Endometrium (tissue), 2 donors: ENCODE data around the gene FHIT.
"Not testable (repeated sequence)": the region's sequence is repeated elsewhere in the genome, so short reads cannot be mapped to it uniquely, and the experiment has no call there.

Experiments
- FAIRE-seq: peaks from 2 replicates; lab custom pipeline; 2012; peaks lifted over from hg19 to GRCh38; lab: Jason Lieb, UNC
- donor health status: control.
- donor health status: control.

The FHIT gene

DNA sequence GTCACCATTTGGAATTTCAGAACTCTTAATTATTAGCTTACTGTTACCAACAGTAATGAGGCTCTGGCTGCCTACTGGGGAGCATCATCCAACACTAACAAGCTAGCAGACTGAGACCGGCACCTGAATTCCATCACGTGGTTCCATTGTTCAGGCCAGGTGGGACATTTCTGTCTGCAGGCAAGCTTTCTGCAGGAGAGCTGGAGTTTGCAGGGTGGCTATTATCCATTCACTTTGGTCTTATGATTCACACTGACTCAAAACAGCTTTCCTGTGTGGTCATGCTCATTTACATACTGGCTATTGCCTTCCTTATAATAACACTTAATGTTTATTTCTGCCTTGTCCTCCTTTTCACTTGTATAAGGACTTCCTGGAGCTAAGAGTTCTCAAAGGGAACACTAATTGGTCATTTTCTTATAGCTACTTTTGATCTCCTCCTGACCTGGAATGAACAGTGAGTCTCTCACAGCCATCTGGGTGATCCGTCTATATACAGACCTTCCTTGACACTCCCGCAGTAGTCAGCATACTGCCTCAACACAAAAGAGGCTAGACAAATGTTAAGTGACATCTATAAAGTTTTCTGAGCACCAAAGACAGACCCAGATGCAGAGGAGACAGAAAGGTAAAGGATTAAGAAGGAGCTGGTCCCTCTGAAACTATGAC is 695.4 kb downstream of the FHIT start:
- no peak for FAIRE-seq

DNA sequence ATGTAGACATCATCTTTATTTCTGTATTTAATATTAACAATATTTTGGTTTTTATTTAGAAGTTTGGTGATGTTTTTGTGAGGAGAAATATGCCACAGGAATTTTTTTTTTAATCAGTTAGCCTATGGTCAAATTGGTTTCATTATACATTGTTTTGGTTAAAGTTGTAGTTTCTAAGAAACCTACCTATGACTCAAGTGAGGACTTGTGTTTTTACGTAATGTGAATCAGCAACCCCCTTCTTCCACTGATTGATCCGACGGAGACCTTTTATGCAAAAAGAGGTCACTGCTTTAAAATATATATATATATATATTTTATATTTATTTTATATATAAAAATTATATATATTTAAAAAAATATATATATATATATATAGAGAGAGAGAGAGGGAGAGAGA is 698.1 kb downstream of the FHIT start:
- no peak for FAIRE-seq

DNA sequence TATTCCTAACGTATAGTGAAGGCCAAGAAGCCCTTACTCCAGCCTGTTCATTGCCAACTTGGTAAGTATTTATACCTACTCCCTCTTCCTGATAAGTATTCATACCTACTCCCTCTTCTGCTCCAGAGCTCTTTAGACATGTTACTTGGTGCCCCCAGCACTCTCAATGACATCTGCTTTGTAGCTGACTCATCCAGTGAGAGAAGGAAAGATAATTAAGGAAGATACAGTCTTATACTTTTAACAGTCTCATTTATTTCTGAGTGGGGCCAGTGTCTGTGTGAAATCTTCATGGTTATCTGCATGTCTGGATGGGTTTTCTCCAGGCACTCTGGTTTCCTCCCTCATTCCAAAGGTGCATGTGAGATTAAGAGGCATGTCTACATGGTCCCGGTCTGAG is 698.7 kb downstream of the FHIT start:
- no peak for FAIRE-seq

DNA sequence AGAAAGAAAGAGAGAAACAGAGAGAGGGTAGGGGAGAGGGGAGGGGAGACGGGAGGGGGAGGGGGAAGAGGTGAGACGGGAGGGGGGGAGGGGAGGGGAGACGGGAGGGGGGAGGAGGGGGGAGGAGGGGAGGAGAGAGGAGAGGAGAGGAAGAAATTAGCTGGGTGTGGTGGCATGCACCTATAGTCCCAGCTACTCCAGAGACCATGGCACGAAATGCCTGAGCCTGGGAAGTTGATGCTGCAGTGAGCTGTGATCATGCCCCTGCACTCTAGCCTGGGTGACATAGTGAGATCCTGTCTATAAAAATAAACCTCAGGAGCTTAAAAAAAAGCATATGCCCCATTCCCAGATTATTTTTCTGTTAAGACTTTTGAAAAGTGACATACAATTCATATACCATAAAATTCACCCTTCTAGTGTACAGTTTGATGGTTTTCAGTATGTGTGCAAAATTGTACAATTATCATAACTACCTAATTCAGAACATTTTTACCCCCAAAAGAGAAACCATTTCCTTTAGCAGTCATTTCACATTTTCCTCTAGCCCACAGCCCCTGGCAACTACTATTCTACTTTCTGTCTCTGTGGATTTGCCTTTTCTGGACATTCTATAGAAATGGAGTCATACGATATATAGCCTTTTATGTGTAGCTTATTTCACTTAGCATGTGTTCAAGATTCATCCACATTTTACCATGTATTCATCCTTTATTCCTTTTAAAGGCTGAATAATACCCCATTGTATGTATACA is 699.6 kb downstream of the FHIT start:
- no peak for FAIRE-seq

DNA sequence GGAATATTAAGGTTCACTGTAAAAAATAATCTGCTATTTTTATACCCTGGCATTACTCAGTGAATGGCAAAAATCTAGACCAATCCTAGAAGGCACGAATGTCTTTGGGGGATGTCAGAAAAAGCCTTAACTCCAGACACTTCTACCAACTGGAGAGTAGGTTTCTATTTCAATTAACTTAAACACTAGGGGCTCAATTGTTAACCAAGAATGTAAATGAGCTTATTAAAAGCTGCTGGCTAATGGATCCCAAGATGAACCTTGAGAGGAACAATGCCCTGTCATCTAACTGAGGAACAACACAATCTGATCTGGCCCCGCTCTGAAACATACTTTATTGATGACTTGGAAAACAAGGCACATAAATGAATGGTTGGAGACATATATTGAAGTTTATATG is 701.4 kb downstream of the FHIT start:
- no peak for FAIRE-seq

DNA sequence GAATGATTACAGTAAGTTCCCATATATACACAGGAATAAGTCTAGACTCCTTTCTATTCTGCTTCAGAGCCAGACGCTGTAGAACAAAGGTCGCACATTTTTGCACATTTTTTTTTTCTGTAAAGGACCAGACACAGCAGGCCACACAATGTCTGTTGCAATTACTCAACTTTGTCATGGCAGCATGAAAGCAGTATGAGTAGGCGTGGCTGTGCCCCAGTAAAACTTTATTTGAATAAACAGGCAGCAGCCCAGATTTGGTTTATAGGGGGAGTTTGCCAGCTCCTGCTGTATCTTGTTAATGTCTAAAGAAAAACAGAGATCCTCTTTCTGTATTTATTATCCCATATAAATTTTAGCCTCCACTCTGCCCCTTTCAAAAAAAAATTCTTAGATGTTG is 708.3 kb downstream of the FHIT start:
- no peak for FAIRE-seq

DNA sequence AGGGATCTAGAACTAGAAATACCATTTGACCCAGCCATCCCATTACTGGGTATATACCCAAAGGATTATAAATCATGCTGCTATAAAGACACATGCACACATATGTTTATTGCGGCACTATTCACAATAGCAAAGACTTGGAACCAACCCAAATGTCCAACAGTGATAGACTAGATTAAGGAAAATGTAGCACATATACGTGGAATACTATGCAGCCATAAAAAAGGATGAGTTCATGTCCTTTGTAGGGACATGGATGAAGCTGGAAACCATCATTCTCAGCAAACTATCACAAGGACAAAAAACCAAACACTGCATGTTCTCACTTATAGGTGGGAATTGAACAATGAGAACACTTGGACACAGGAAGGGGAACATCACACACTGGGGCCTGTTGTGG is 711.9 kb downstream of the FHIT start:
- FAIRE-seq: not testable (repeated sequence)

DNA sequence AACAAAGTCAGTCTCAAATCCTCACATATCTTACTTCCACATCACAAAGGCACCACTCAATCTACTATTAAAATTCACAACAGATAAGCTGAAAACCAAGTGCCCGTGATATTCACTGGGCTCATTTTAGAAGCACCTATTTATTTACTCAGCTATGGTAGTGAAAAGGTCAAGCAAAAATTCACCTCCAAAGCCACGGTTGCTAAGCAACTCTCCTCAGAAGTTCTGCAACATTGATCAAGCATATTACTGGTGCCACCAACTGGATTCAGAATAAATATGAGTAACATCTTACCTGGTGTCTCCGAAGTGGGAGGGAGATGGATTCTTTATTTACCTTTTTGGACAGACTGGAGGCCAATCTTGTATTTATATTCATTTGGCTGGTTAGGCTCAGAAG is 714.8 kb downstream of the FHIT start:
- FAIRE-seq: no peak

DNA sequence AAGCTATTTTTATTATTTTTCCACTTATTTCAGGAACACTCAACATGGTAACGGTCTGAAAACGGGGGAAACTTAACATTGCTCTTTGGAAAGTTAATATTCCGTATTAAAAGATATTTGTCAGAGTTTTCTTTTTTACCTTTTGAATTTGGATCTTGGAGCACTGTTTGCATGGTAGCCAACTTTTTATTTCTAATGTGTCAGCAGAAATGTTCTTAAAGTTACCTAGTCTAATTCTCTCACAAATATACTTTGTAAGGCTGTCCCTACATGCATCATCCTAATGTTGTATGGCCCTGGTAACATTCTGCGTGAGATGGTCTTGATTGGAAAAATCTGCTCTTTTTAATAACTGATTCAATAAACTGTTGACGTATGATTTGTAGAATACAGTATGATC is 719.5 kb downstream of the FHIT start:
- FAIRE-seq: no peak

DNA sequence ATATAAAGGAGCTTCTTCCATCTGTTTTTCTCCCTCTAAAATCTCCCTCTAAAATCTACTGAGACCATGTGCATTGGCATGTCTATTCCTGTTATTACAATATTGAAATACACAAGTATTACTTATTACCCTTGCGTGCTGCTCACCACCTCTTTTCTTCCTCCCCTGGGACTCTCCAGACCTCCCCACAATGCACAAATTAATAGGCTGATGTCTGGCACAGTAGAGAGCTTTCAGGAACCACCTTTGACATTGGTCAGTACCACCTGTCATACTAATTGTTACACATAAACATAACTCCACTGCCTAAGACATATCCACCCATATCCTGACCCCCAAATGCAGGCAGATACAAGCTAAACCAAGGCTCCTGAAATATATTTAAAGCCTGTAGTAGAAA is 722.6 kb downstream of the FHIT start:
- no peak for FAIRE-seq

DNA sequence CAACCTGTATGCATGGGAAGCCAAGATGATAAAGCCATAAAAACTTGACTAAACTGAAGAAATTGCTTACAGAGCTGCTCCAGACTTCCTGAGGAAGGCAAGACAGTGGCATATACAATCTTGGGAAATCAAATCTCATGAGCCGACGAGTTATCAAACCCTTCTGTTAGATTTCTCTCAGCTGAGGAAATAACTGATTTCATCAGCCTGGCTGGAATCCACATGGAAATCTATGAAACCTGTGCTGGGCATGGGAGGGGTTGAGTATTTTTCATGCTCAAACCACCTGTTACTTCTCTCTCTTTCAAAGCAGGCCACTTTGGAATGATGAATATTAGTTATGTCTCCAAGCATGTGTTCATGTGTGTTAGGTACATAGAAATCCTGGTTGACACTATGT is 727.7 kb downstream of the FHIT start:
- FAIRE-seq: no peak

DNA sequence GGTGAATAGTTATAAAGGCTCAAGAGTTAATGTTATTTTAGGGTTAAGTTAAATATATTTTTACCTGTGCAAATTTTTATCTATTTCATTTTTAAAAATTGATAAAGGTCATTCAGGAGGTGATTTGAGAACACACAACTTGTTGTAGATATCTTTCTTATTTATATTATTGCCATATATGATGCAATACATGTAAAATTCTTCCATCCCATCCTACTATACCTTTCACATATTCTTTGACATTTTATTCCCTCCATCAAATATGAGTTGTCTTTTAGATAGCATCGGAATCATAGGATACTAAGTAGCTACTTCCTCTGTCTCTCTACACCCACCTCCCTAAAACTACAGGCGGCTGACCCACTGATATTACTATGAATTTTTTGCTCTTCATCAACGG is 734.1 kb downstream of the FHIT start:
- no peak for FAIRE-seq

DNA sequence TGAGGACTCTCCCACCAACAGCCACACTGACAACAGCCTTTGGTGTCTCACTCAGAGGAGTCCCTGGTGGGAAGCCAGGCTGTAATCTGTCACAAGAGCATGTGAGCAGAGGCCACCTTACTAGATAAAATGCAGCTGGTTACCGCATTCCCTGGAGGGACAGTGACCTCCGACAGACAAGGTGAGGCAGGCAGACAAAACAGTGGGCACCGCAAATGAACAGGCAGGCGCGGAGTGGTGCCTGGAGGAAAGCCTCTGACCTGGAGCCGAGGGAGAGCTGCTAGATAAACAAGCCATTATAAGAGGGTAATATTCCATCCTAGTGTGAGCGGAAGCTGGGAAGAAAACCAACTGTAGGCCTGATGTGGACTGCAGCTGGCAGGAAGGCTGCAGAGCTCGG is 736.4 kb downstream of the FHIT start:
- no peak for FAIRE-seq

DNA sequence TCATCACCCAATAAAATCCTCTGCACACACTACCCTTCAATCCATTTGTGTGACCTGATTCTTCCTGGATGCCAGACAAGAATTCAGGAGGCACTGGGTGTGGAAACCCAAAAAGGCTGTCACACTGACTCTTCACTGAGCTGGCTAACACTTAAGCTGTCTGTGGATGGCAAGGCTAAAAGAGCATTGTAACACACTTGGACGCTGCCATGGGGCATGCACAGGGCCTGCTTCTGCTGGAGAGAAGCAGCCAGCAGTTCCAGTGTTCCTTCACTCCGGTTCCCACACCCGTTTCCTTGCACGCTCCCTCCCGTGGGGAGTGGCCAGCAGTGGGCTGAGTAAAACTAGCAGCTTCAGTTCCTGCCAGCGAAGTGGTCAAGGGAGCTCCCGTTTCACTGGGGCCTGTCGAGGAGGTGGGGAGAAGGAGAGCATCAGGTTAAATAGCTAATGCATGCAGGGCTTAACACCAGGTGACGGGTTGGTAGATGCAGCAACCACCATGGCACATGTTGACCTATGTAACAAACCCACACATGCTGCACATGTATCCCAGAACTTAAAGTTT is 737.1 kb downstream of the FHIT start:
- FAIRE-seq: no peak

DNA sequence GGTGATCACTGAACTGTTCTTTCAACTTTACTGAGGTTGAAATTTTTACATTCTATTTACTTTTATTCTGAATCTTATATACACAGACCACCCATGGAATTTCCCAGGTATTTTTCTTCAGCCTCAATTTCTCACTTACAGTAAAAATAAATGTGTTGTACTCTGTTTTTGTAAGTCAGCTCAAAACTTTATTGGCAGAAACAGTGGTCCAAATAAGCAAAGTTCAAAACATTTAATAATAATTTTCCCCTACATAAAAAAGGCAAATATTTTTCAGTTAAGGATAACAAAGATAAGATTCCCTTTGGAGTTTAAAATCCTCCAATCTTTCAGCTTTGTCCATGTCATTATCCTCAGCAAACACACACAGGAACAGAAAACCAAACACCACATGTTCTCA is 738.0 kb downstream of the FHIT start:
- no peak for FAIRE-seq

DNA sequence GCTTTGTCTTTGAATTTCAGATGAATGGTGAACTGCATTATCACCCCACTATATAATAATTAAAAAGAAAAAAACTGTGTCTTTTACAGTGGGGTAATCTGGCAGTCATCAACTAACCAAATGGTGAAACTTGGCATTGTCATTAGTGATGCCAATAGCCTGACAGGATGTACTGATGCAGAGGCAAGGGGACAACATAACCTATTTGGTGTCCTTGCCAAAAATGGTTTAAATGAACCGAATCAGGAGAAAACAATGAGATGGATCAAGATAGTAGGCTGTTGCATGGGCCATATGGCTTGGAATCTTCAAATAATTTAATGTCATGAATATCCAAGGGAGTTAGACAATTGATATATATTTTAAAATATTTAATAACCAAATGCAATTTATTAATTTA is 738.7 kb downstream of the FHIT start:
- FAIRE-seq: no peak

DNA sequence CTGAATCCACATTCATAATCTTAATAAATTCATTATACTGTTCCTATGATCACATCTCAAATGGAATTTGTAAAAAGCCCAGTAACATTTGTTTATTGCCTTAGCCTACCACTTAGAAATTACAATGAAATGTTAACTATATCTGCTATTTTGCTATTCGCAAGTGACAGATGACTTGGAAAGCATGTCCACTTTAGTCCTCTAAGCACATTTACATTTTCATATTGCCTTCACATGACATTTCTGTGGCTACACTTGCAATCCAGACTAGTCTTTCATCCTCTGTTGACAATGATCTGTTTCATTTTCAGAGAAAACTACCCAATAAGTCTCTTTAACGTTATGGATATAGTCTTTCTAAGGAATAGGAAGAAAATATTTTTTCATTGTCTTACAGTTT is 741.8 kb downstream of the FHIT start:
- no peak for FAIRE-seq

DNA sequence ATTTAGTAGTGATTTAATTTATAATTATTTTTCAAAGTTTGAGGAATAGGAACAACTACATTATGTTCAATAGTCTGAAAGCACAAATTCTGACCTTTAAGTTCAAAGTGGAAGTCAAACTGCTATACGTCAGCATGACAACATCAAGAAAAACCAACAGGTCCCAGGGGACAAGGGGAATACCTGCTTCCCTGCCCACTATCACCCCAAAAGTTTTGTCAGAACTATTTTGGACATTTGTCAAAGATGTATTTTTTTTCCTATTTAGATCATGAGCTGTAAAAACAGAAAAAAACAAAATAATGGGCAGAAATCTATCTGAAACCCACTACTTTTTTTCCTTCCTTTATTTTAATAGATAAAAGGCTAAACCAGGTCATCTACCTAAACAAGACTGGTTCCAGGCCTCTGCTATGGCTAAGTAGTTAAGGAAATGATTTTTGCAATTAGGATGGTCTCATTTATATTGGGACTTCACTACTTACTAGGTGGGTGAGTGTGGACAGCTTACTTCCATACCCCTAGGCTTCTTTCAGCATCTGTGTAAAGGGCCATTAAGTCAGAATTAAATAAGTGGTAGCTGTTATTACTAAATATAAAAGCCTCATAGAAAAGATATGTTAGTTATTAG is 746.3 kb downstream of the FHIT start:
- no peak for FAIRE-seq

DNA sequence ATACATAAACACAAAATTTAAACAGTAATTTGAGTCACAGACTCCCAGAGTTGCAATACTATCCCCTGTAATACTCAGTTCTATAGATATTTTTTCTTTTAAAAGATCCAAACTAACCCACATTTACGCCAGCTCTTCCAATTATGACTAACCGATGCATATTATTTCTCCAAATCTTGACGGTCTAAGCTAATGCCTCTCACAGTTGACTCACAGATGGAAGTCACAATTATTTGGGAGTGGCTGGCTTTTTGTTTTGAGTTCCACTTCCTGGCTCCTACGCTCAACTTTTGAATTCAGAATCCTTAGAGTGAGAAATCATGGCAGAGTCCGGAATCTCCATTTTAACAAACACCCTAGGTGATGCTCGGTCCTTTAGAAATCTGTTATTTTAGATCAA is 749.9 kb downstream of the FHIT start:
- no peak for FAIRE-seq

DNA sequence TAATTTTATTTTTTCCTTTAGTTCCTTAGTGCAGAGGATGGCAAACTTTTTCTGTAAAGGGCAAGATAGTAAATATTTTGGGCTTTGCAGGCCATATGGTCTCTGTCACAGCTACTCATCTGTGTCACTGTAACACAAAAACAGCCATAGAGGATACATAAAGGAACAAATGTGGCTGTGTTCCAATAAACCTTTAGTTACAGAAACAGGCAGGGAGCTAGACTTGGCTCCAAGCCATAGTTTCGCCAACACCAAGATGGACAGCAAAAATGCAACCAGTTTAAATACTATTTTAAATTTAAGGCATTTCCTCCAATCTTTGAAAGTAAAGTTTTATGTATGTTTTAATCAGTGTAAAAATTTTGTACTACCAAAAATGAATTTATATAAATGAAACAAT is 753.4 kb downstream of the FHIT start:
- FAIRE-seq: peak; percentile 43

DNA sequence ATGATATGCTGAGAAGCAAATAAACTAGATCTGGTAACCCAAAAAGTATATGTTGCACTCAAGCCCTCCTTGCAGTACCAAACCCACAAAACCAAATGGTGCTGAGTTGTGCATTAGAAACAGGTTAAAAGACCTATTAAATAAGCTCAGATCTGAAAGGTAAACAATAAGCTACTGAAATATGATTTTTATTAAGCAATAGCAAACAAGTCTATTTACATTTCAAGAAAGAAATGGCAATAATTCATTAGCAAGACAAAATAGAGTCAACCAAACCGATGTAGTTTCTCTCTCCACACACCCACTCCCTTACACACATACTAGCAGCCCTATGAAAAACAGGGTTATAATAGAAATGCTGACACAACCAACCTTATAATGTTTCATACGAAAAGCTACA is 760.3 kb downstream of the FHIT start:
- no peak for FAIRE-seq

DNA sequence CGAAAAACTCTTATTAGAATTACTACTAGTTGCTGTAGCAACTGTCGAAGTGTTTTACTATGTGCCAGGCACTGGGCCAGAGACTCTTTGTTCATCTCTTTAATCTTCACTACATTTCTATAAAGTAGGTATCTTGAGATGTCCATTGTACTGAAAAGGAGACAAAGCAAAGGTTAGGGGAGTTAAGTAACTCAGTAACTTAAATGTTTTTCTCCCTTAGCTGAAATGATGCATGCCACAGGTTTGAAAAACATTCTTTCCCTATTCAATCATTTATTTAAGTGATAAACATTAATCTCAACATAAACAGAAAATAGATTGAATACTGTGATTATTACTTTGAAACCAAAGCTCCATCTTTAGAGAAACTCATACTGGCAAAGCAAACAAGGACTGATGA is 776.2 kb downstream of the FHIT start:
- FAIRE-seq: no peak

DNA sequence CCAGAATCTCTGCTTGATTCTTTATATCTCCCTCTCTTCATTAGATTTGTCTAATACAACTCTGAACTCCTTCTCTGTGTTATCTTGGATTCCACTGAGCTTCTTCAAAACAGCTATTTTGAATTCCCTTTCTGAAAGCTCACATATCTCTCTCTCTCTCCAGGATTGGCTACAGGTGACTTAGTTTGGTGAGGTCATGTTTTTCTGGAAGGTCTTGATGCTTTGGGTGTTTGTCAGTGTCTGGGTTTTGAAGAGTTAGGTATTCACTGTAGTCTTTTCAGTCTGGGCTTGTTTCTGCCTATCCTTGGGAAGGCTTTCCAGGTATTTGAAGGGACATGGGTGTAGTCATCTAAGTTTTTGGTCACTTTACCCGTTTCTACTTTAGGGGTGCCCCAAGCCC is 781.8 kb downstream of the FHIT start:
- no peak for FAIRE-seq
